Motor neuron (in vitro differentiated cells): ENCODE measurements around the gene ZNF619. TPM values are rescaled to one million over a fixed set of nuclear protein-coding genes. Genes with fewer than 3 reads are reported as not detected.
"Not testable (repeated sequence)": the region's sequence is repeated elsewhere in the genome, so short reads cannot be mapped to it uniquely, and the experiment has no call there.

Experiments used
- ATAC-seq, 8 experiments: fragments of 200-7000 bp; cut with Tn5 transposase; replicated peaks in 6 of 8; 2 replicates each; pipeline ENCODE4 v1.8.0; 2021; ENCODE audit warnings: mild to moderate bottlenecking in 8 of 8, moderate library complexity in 8 of 8
- H3K27ac ChIP-seq, 2 donors: fragments of 250-450 bp; sonication (Bioruptor Pico); 2 replicates each; pipeline ENCODE4 v1.9.0; 2021; ENCODE audit warnings: antibody characterized with exemption in 2 of 2, mild to moderate bottlenecking in 2 of 2, moderate library complexity in 1 of 2
- H3K4me1 ChIP-seq, 2 donors: fragments of 250-450 bp; sonication (Bioruptor Pico); replicated peaks in 1 of 2; 2 replicates each; pipeline ENCODE4 v1.6.1; 2021; ENCODE audit warnings: antibody characterized with exemption in 2 of 2, mild to moderate bottlenecking in 2 of 2, moderate library complexity in 1 of 2
- H3K4me3 ChIP-seq, 5 donors: fragments of 250-450 bp; sonication (Bioruptor Pico); 2 replicates each; pipeline ENCODE4 v1.9.0; 2021; ENCODE audit warnings: antibody characterized with exemption in 5 of 5, mild to moderate bottlenecking in 5 of 5, moderate library complexity in 4 of 5
- WGBS, 10 experiments: fragments of 450-650 bp; shearing (Covaris generic); methylation state at CpG; one replicate each; pipeline ENCODE4 v1.0.0; 2022; 5-methylcytosine and 5-hydroxymethylcytosine counted together
- in situ Hi-C, 9 experiments: fragments of 400-800 bp; cut with MboI; loops; one replicate each; pipeline ENCODE4 v1.15.0; 2021; ENCODE audit warnings: low sequenced_read_pairs in 9 of 9, low pct_unique_long_range_greater_than_20kb in 2 of 9; ENCODE audit not compliant: unreplicated experiment in 9 of 9
- total RNA-seq, 8 experiments: library from RNA; unstranded; fragments of 300-600 nt; gene quantifications; 2 replicates each; pipeline versions ENCODE4 v1.2.3 to v1.2.4, GENCODE V29; 2022

Gene ZNF619
- total RNA-seq, 8 experiments from 2014 or later, result 1.3 to 7.9 (median 5.6) TPM

GRCh38 chr3:40456279-40456939 is 20.5 kb upstream of the ZNF619 start:
- WGBS, 10 experiments, result 6 to 75% (median 45%) methylated on average over 3 to 23 of the region's 29 CpGs
- ATAC-seq, result no peak
- in situ Hi-C loops, result no loop called here
- Histone ChIP-seq H3K4me3 (peak overlapping the region; percentile 80 to 98 (median 91)), H3K27ac (peak overlapping the region; percentile 30 to 91), H3K4me1 (peaks cover 17% of the 10 kb centered on the region in 2 donors)

GRCh38 chr3:40456940-40457823 is 19.7 kb upstream of the ZNF619 start, which contains the start of gene RPL14:
Gene RPL14 (plus strand): TSS chr3:40457339. CDS start chr3:40457472, 133 bp downstream.
- peaks cover 13 to 14% of the 10 kb centered on the region in 2 donors for H3K4me1 ChIP-seq
- ATAC-seq, result peak; percentile 56 to 77 (median 65)
- 0 to 3% (median 0%) methylated on average over 7 to 37 of the region's 79 CpGs for WGBS, 10 experiments
- in situ Hi-C loops, result no loop called here
- H3K27ac ChIP-seq, result peak within 1 kb of the TSS; percentile 73 to 91
- H3K4me3 ChIP-seq, result peak within 1 kb of the TSS; percentile 80 to 98 (median 91)

GRCh38 chr3:40458473-40458872 is 18.4 kb upstream of the ZNF619 start:
- peak overlapping the region in 3 of 5 donors; percentile 91 to 98 (median 94) for H3K4me3 ChIP-seq
- peaks cover 10 to 12% of the 10 kb centered on the region in 2 donors for H3K4me1 ChIP-seq
- in situ Hi-C loops, result no loop called here
- no peak for ATAC-seq
- H3K27ac ChIP-seq, result no peak overlapping the region
- WGBS, 10 experiments, result 13 to 100% (median 81%) methylated on average over 1 to 4 of the region's 4 CpGs; no CpG with 5 or more reads in 1 of the 10 experiments

GRCh38 chr3:40460481-40460880 is 16.4 kb upstream of the ZNF619 start:
- H3K4me1 ChIP-seq, ATAC-seq, H3K4me3 ChIP-seq, H3K27ac ChIP-seq, in situ Hi-C loops: not testable (repeated sequence)
- 72 to 100% (median 92%) methylated on average over 2 to 6 of the region's 6 CpGs; no CpG with 5 or more reads in 2 of the 10 experiments for WGBS, 10 experiments

GRCh38 chr3:40461161-40461560 is 15.8 kb upstream of the ZNF619 start:
- in situ Hi-C loops, result no loop called here
- no peak overlapping the region for H3K27ac ChIP-seq
- no peak for ATAC-seq
- no peak overlapping the region for H3K4me3 ChIP-seq
- WGBS, 10 experiments, result 69 to 100% (median 93%) methylated on average over 1 to 3 of the region's 3 CpGs
- peaks cover 7 to 10% of the 10 kb centered on the region in 2 donors for H3K4me1 ChIP-seq

- H3K4me1 ChIP-seq, H3K27ac ChIP-seq, ATAC-seq, H3K4me3 ChIP-seq, in situ Hi-C loops: not testable (repeated sequence)
- 69 to 100% (median 99%) methylated on average over 1 to 6 of the region's 7 CpGs; no CpG with 5 or more reads in 4 of the 10 experiments for WGBS, 10 experiments
Measured at GRCh38 chr3:40462838-40463237, 14.1 kb upstream of the ZNF619 start.

GRCh38 chr3:40463579-40463978 is 13.3 kb upstream of the ZNF619 start:
- Histone ChIP-seq H3K4me1 (peaks cover under 1 to 3% of the 10 kb centered on the region in 2 donors), H3K4me3 (no peak overlapping the region), H3K27ac (no peak overlapping the region)
- 80 to 100% (median 100%) methylated on average over 1 to 2 of the region's 2 CpGs; no CpG with 5 or more reads in 3 of the 10 experiments for WGBS, 10 experiments
- in situ Hi-C loops, result no loop called here
- ATAC-seq, result no peak

GRCh38 chr3:40464339-40465110 is 12.4 kb upstream of the ZNF619 start:
- in situ Hi-C loops, result no loop called here
- 78 to 100% (median 92%) methylated on average over 1 to 8 of the region's 9 CpGs for WGBS, 10 experiments
- Histone ChIP-seq H3K4me1 (no peaks in the 10 kb centered on the region), H3K27ac (no peak overlapping the region), H3K4me3 (no peak overlapping the region)
- ATAC-seq, result peak in 2 of 8 experiments; percentile 7 to 43

- in situ Hi-C loops, result no loop called here
- no peak overlapping the region for H3K27ac ChIP-seq
- H3K4me1 ChIP-seq, result no peaks in the 10 kb centered on the region
- no peak overlapping the region for H3K4me3 ChIP-seq
- no peak for ATAC-seq
- WGBS, 10 experiments, result 20 to 89% (median 68%) methylated on average over 1 to 4 of the region's 4 CpGs; no CpG with 5 or more reads in 1 of the 10 experiments
Measured at GRCh38 chr3:40465111-40465407, 11.9 kb upstream of the ZNF619 start.

- 60 to 100% (median 89%) methylated on average over 1 to 2 of the region's 2 CpGs; no CpG with 5 or more reads in 2 of the 10 experiments for WGBS, 10 experiments
- H3K27ac ChIP-seq, result no peak overlapping the region
Measured at GRCh38 chr3:40465456-40465855, 11.5 kb upstream of the ZNF619 start.

GRCh38 chr3:40468018-40468417 is 8.9 kb upstream of the ZNF619 start:
- Histone ChIP-seq H3K4me1 (no peaks in the 10 kb centered on the region), H3K4me3 (no peak overlapping the region), H3K27ac (no peak overlapping the region)
- in situ Hi-C loops, result no loop called here
- ATAC-seq, result peak in 1 of 8 experiments; percentile 8
- 83 to 100% (median 93%) methylated on average over 1 to 4 of the region's 4 CpGs; no CpG with 5 or more reads in 5 of the 10 experiments for WGBS, 10 experiments

More at GRCh38 chr3:40465456-40465855, 11.5 kb upstream of the ZNF619 start:
- H3K4me1 ChIP-seq, result no peaks in the 10 kb centered on the region
- in situ Hi-C loops, result no loop called here
- peak in 1 of 8 experiments; percentile 4 for ATAC-seq
- no peak overlapping the region for H3K4me3 ChIP-seq

GRCh38 chr3:40470701-40471100 is 6.2 kb upstream of the ZNF619 start:
- ATAC-seq, result no peak
- in situ Hi-C loops, result no loop called here

More at GRCh38 chr3:40470701-40471100, 6.2 kb upstream of the ZNF619 start:
- no peak overlapping the region for H3K27ac ChIP-seq
- no peak overlapping the region for H3K4me3 ChIP-seq
- no peaks in the 10 kb centered on the region for H3K4me1 ChIP-seq
- 69 to 100% (median 86%) methylated on average over 1 to 4 of the region's 4 CpGs for WGBS, 10 experiments
